Neuronal stem cell (in vitro differentiated cells): Measurements from ENCODE around the gene NOX5.

Experiments used
- DNase-seq: peaks from one replicate; pipeline ENCODE4 v3.0.0-alpha.2; 2013; ENCODE audit warnings: low spot score
- H2AFZ ChIP-seq: one replicate; pipeline ENCODE4 v1.6.1; 2013; ENCODE audit warnings: mild to moderate bottlenecking, low read length, inconsistent platforms
- H2AK5ac ChIP-seq: 2 replicates; pipeline ENCODE4 v1.6.1; 2013; ENCODE audit warnings: low read depth, mild to moderate bottlenecking, inconsistent platforms, low read length, moderate library complexity, mixed read lengths
- H2BK120ac ChIP-seq: 2 replicates; pipeline ENCODE4 v1.6.1; 2013; ENCODE audit warnings: low read depth, mild to moderate bottlenecking, inconsistent platforms, low read length, moderate library complexity, mixed read lengths
- H2BK12ac ChIP-seq: one replicate; pipeline ENCODE4 v1.6.1; 2013; ENCODE audit warnings: low read length, inconsistent platforms
- H2BK15ac ChIP-seq: 2 replicates; pipeline ENCODE4 v1.6.1; 2013; ENCODE audit warnings: mild to moderate bottlenecking, low read length, inconsistent platforms, mixed read lengths
- H2BK5ac ChIP-seq: one replicate; pipeline ENCODE4 v1.6.1; 2013; ENCODE audit warnings: inconsistent platforms, mild to moderate bottlenecking, low read length, moderate library complexity
- H3K14ac ChIP-seq: one replicate; pipeline ENCODE4 v1.6.1; 2013; ENCODE audit warnings: low read length, inconsistent platforms
- H3K18ac ChIP-seq: 2 replicates; pipeline ENCODE4 v1.6.1; 2013; ENCODE audit warnings: low read length, inconsistent platforms
- H3K23ac ChIP-seq: 2 replicates; pipeline ENCODE4 v1.6.1; 2013; ENCODE audit warnings: low read depth, mild to moderate bottlenecking, mixed read lengths, low read length, inconsistent platforms; ENCODE audit not compliant: poor library complexity
- H3K27ac ChIP-seq: replicated peaks from 3 replicates; pipeline ENCODE4 v1.5.1; 2013; ENCODE audit warnings: low read length, inconsistent platforms
- H3K27me3 ChIP-seq, 3 experiments: 2 replicates each; pipeline ENCODE4 v1.6.1; 2013; ENCODE audit warnings: low read length in 3 of 3, mild to moderate bottlenecking in 2 of 3, inconsistent platforms in 1 of 3, low read depth in 1 of 3, mixed read lengths in 1 of 3, moderate library complexity in 1 of 3; ENCODE audit not compliant: control insufficient read depth in 3 of 3, insufficient read depth in 3 of 3
- H3K36me3 ChIP-seq, 2 donors: replicated peaks in 1 of 2; 2 replicates each; pipeline ENCODE4 v1.6.1; 2013; ENCODE audit warnings: low read length in 2 of 2; ENCODE audit not compliant: control insufficient read depth in 2 of 2, insufficient read depth in 2 of 2
- H3K4ac ChIP-seq: 2 replicates; pipeline ENCODE4 v1.6.1; 2013; ENCODE audit warnings: inconsistent platforms, mild to moderate bottlenecking, low read length, moderate library complexity
- H3K4me1 ChIP-seq, 2 donors: 1 replicate in 1 of 2; 2 replicates in 1 of 2; pipeline ENCODE4 v1.6.1; 2013; ENCODE audit warnings: low read length in 2 of 2, low read depth in 1 of 2; ENCODE audit not compliant: control insufficient read depth in 2 of 2, insufficient read depth in 1 of 2
- H3K4me2 ChIP-seq: one replicate; pipeline ENCODE4 v1.6.1; 2013; ENCODE audit warnings: mild to moderate bottlenecking, low read length, inconsistent platforms; ENCODE audit not compliant: insufficient read depth, poor library complexity, severe bottlenecking
- H3K4me3 ChIP-seq, 2 donors: 2 replicates each; pipeline ENCODE4 v1.5.1; 2013; ENCODE audit warnings: low read length in 2 of 2, mild to moderate bottlenecking in 2 of 2, inconsistent platforms in 1 of 2, moderate library complexity in 1 of 2
- H3K79me1 ChIP-seq: one replicate; pipeline ENCODE4 v1.6.1; 2013; ENCODE audit warnings: low read depth, mild to moderate bottlenecking, inconsistent platforms, low read length, moderate library complexity
- H3K9ac ChIP-seq: one replicate; pipeline ENCODE4 v1.6.1; 2013; ENCODE audit warnings: mild to moderate bottlenecking, low read depth, low read length, inconsistent platforms; ENCODE audit not compliant: poor library complexity
- H3K9me3 ChIP-seq, 2 donors: replicated peaks in 1 of 2; 2 replicates each; pipeline versions ENCODE3 to v1.6.1; 2013; ENCODE audit warnings: low read length in 2 of 2, mild to moderate bottlenecking in 2 of 2, inconsistent platforms in 1 of 2, low read depth in 1 of 2, mixed read lengths in 1 of 2, moderate library complexity in 1 of 2; ENCODE audit not compliant: control insufficient read depth in 2 of 2, insufficient read depth in 1 of 2
- H4K8ac ChIP-seq: one replicate; pipeline ENCODE4 v1.6.1; 2013; ENCODE audit warnings: low read depth, mild to moderate bottlenecking, inconsistent platforms, low read length, moderate library complexity
- H4K91ac ChIP-seq: one replicate; pipeline ENCODE4 v1.6.1; 2013; ENCODE audit warnings: low read length, low read depth, mild to moderate bottlenecking, inconsistent platforms; ENCODE audit not compliant: poor library complexity
- WGBS, 2 donors: extraction: QIAGEN DNeasy Blood & Tissue Kit; methylation state at CpG; one replicate each; pipeline ENCODE4 v1.1.7; 2013; ENCODE audit warnings: missing lambda C conversion rate in 2 of 2, mixed read lengths in 1 of 2; ENCODE audit not compliant: insufficient read length in 2 of 2, insufficient replicate concordance in 1 of 2; ENCODE audit errors: extremely low coverage in 2 of 2; 5-methylcytosine and 5-hydroxymethylcytosine counted together

NOX5 gene

DNA sequence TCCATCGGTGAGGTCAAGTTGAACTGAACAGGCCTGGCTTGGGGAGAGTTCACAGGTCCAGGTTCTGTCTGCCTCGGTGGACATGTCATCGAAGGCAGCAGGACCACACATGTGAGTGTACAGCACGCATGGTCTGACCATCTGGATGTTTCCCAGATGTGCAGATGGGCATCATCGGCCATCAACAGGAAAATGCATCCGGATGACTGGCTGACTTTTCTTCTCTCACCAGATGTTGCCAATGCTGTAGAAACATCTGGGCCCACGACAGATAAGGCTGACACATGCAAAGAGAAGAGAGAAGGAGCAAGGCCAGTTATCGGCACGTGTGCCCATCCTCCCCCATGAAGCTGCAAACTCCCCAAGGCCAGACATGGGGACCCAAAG lies 45.1 kb downstream of the NOX5 start:
- no peak overlapping the region for H3K27ac ChIP-seq
- H3K4me3 ChIP-seq, result no peak overlapping the region
- no peak overlapping the region for H3K9ac ChIP-seq
- H2BK120ac ChIP-seq, result no peak overlapping the region
- no peak overlapping the region for H2BK12ac ChIP-seq
- H4K91ac ChIP-seq, result no peak overlapping the region
- no peak overlapping the region for H4K8ac ChIP-seq
- H3K14ac ChIP-seq, result no peak overlapping the region
- peak overlapping the region; percentile 25 for H2AFZ ChIP-seq
- H3K18ac ChIP-seq, result no peak overlapping the region
- no peak overlapping the region for H2BK5ac ChIP-seq
- no peak overlapping the region for H3K4ac ChIP-seq
- no peaks in the 10 kb centered on the region for H3K36me3 ChIP-seq
- H3K9me3 ChIP-seq, result no peaks in the 10 kb centered on the region
- H3K79me1 ChIP-seq, result no peaks in the 10 kb centered on the region
- H3K27me3 ChIP-seq, result peaks cover 0 to 11% (median 3%) of the 10 kb centered on the region in 3 experiments
- no peaks in the 10 kb centered on the region for H3K4me1 ChIP-seq
- no peak overlapping the region for H2AK5ac ChIP-seq
- H3K23ac ChIP-seq, result no peak overlapping the region
- DNase-seq, result no peak
- H2BK15ac ChIP-seq, result no peak overlapping the region
- WGBS, 2 donors, result no CpG with 5 or more reads among the region's 9 CpGs
- no peak overlapping the region for H3K4me2 ChIP-seq

DNA sequence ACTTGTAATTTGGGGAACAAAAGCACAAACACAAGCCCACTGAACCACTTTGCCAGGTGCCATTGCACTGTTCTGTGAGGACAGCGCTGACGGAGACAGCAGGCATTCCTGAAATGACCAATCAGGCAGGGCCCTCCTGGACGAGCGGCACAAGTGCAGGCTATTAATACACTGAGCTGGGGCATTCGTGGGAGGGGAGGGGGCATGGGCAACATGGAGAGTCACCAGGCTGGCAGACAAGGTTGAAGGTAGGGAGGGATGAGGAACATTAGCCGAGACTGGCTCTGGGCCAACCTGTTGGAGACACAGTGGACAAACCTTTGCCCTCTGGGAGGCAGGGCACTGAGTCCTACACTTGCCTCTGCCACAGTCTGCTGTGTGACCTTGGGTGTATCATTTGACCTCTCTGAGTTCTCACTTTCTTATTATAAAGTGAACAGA lies 45.6 kb downstream of the NOX5 start:
- H3K14ac ChIP-seq, result no peak overlapping the region
- H2BK120ac ChIP-seq, result no peak overlapping the region
- no peak overlapping the region for H3K4ac ChIP-seq
- H3K18ac ChIP-seq, result no peak overlapping the region
- no peak overlapping the region for H4K8ac ChIP-seq
- H3K23ac ChIP-seq, result no peak overlapping the region
- no peak overlapping the region for H2BK5ac ChIP-seq
- no peaks in the 10 kb centered on the region for H3K36me3 ChIP-seq
- H3K9me3 ChIP-seq, result no peaks in the 10 kb centered on the region
- no CpG with 5 or more reads among the region's 6 CpGs for WGBS, 2 donors
- H3K27me3 ChIP-seq, result peaks cover 0 to 11% (median 3%) of the 10 kb centered on the region in 3 experiments
- H3K9ac ChIP-seq, result no peak overlapping the region
- H4K91ac ChIP-seq, result no peak overlapping the region
- H3K79me1 ChIP-seq, result no peaks in the 10 kb centered on the region
- DNase-seq, result no peak
- H2AK5ac ChIP-seq, result no peak overlapping the region
- no peak overlapping the region for H3K4me2 ChIP-seq
- no peak overlapping the region for H2BK15ac ChIP-seq
- no peak overlapping the region for H2BK12ac ChIP-seq
- H2AFZ ChIP-seq, result no peak overlapping the region
- H3K4me1 ChIP-seq, result no peaks in the 10 kb centered on the region
- H3K27ac ChIP-seq, result no peak overlapping the region
- no peak overlapping the region for H3K4me3 ChIP-seq

DNA sequence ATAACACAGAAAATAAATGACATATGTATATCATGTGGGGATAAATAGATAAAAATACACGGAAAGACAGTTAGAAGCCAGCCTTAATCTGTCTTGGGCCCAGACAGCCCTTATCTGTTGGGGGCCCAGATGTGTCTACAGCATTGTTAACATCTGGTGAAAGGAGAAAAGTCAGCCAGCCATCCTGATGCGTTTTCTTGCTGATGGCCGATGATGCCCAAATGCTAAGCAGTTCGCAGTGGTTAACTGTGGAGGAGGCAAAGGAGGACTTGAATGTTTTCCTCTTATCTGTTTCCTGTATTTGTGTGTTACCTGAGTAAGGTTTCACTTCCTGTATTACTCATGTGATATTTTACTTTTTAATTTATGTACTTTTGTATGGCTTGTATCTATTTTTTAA lies 46.2 kb downstream of the NOX5 start:
- no peaks in the 10 kb centered on the region for H3K9me3 ChIP-seq
- no peaks in the 10 kb centered on the region for H3K4me1 ChIP-seq
- no peak overlapping the region for H2BK120ac ChIP-seq
- no peak overlapping the region for H2AK5ac ChIP-seq
- H2BK5ac ChIP-seq, result no peak overlapping the region
- WGBS, 2 donors, result no CpG with 5 or more reads among the region's 4 CpGs
- H3K27me3 ChIP-seq, result peaks cover 0 to 11% (median 3%) of the 10 kb centered on the region in 3 experiments
- H3K4ac ChIP-seq, result no peak overlapping the region
- DNase-seq, result no peak
- H3K4me2 ChIP-seq, result no peak overlapping the region
- no peaks in the 10 kb centered on the region for H3K79me1 ChIP-seq
- no peak overlapping the region for H3K4me3 ChIP-seq
- no peak overlapping the region for H3K23ac ChIP-seq
- no peak overlapping the region for H3K9ac ChIP-seq
- no peak overlapping the region for H2BK12ac ChIP-seq
- no peak overlapping the region for H3K14ac ChIP-seq
- no peak overlapping the region for H2BK15ac ChIP-seq
- H3K27ac ChIP-seq, result no peak overlapping the region
- no peak overlapping the region for H2AFZ ChIP-seq
- H4K8ac ChIP-seq, result no peak overlapping the region
- H4K91ac ChIP-seq, result no peak overlapping the region
- no peaks in the 10 kb centered on the region for H3K36me3 ChIP-seq
- H3K18ac ChIP-seq, result no peak overlapping the region

DNA sequence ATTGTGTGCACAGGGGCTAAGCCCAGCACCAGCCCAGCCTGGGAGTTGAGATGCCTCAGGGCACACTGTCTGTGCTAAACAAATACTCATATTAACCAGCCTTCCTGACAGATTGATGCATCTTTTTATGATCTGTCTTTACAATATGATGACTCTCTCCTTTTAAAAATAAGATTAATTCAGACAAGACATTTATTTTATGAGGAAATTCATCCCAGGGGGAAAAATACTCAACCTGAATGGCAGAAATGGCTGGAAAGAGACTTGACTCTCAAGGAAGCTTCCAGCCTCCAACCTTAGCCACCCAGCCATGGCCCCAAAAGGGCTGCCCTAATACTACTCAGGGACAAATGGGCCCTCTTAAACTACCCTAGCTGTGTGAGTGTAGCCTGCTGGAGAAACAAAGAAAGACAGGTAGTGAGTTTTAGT lies 46.9 kb downstream of the NOX5 start:
- Histone ChIP-seq H2BK12ac (no peak overlapping the region), H3K18ac (no peak overlapping the region), H3K36me3 (no peaks in the 10 kb centered on the region), H2AFZ (no peak overlapping the region), H2BK120ac (no peak overlapping the region), H3K14ac (no peak overlapping the region), H3K9me3 (no peaks in the 10 kb centered on the region), H2AK5ac (no peak overlapping the region), H3K4me3 (no peak overlapping the region), H3K4ac (no peak overlapping the region), H2BK5ac (no peak overlapping the region), H3K4me1 (no peaks in the 10 kb centered on the region), H4K91ac (no peak overlapping the region), H3K79me1 (no peaks in the 10 kb centered on the region), H3K9ac (no peak overlapping the region), H3K4me2 (no peak overlapping the region), H3K27me3 (peaks cover 0 to 11% (median 3%) of the 10 kb centered on the region in 3 experiments), H4K8ac (no peak overlapping the region), H2BK15ac (no peak overlapping the region), H3K27ac (no peak overlapping the region), H3K23ac (no peak overlapping the region)
- no peak for DNase-seq
